ENCODE measurements around the gene GHR.

The GHR gene

GRCh38 chr5:42634575-42634974 is 211.3 kb downstream of the GHR start:
- no peak overlapping the region for H3K4me3 ChIP-seq (ENCODE audit: low read depth, low read length)
- TF ChIP-seq CTCF (IDR thresholded peaks at IDR 0.05; ENCODE audit: borderline replicate concordance, insufficient read depth, low read depth, low read length) = no peak

GRCh38 chr5:42636425-42636824 is 213.2 kb downstream of the GHR start:
- TF ChIP-seq CTCF (IDR thresholded peaks at IDR 0.05; ENCODE audit: borderline replicate concordance, insufficient read depth, low read depth, low read length) = no peak
- H3K4me3 ChIP-seq (ENCODE audit: low read depth, low read length) = no peak overlapping the region

- TF ChIP-seq CTCF (IDR thresholded peaks at IDR 0.05; ENCODE audit: borderline replicate concordance, insufficient read depth, low read depth, low read length) = no peak
- H3K4me3 ChIP-seq (ENCODE audit: low read depth, low read length) = no peak overlapping the region
These were observed 213.7 kb downstream of the GHR start for GRCh38 chr5:42636946-42637345.

DNA sequence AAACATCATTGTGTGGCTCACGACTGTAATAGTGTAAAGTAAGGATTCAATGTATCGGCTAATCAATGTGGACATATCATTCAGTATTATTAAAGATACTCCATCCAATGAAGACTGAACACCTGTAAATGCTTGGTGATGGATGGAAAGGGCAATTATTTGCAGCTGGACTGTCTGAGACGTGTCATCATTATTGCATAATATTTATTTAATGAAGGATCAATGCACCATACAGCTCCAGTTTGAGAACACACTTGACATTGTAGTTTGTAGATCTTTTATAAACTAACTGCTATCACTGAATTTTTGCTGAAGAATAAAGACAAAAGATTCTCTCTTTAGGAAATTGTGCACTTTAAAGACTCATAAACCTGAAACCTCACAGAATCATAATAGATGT is 215.7 kb downstream of the GHR start:
- TF ChIP-seq CTCF (IDR thresholded peaks at IDR 0.05; ENCODE audit: borderline replicate concordance, insufficient read depth, low read depth, low read length) = no peak

DNA sequence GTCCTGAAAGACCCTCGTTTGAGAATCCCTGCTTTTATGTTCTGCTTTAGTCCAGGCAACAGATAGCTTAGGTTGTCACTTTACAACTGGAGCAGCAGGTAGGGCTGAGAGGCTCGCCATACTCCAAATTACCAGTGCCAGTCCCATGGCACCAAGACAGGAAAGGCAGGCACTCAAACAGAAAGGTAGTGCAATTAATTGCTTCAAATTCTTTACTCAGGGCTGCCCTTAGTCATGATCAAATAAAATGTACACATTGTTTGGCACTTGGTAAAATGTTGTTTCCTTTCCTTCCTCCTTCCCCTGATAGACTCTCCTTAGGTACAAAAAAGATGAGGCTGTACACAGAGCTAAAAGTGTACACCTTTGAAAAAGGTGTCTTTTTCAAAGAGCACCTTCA is 217.6 kb downstream of the GHR start:
- H3K4me3 ChIP-seq (ENCODE audit: low read depth, low read length) = no peak overlapping the region
- no peak for TF ChIP-seq CTCF (IDR thresholded peaks at IDR 0.05; ENCODE audit: borderline replicate concordance, insufficient read depth, low read depth, low read length)

More for the DNA sequence above, 215.7 kb downstream of the GHR start:
- H3K4me3 ChIP-seq (ENCODE audit: low read depth, low read length) = no peak overlapping the region

DNA sequence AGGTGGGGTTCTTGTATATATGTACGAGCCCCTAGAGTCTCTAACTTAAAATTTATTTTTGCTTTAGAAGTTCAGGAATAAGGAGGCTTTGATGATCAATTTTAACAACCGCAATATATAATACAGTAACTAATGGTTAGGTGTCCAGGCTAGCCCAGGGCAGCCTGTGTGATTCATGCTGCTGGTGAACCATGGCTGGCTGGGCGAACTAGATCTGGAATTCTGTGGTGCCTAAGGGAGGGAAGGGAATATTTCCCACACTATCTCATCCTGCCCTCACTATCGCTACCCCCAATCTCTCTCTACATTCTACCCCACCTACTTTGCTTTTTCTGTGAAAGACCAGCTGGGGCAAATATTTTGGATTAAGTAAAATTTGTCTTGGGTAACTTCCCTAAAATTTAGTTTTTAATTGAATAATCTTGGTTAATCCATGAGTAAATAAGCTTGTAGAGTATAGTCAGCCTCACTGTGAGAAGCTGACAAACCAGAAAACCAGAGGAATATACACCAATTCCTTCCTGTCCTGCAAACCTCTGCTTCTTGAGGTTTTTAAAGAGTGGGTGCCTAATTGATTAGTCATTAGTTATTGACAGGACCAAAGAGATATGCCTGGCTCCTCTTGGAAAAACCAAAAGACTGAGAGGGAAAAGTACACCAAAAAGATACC is 218.2 kb downstream of the GHR start:
- no peak for TF ChIP-seq CTCF (IDR thresholded peaks at IDR 0.05; ENCODE audit: borderline replicate concordance, insufficient read depth, low read depth, low read length)
- no peak overlapping the region for H3K4me3 ChIP-seq (ENCODE audit: low read depth, low read length)

DNA sequence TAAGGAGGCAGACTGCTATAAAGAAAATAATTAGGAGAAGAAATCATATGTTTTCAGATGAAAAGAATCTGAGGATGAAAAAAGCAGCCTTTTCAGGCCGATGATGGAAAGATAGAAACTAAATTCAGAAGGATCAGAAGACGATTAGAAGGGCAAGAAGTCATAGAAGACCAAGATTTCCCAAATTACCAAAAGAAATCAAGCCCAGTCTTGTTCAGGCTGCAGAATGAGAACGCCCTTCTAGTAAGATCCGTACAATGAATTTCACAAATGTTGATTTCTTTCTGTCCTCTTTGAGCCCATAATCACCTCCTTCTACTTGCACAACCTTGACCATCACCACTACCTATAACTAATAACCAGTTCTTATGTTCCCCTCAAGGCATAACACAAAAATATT is 218.8 kb downstream of the GHR start:
- H3K4me3 ChIP-seq (ENCODE audit: low read depth, low read length) = no peak overlapping the region
- no peak for TF ChIP-seq CTCF (IDR thresholded peaks at IDR 0.05; ENCODE audit: borderline replicate concordance, insufficient read depth, low read depth, low read length)

Measured in GM12875 (cell line).